ENCODE data around the gene LPP.

DNA sequence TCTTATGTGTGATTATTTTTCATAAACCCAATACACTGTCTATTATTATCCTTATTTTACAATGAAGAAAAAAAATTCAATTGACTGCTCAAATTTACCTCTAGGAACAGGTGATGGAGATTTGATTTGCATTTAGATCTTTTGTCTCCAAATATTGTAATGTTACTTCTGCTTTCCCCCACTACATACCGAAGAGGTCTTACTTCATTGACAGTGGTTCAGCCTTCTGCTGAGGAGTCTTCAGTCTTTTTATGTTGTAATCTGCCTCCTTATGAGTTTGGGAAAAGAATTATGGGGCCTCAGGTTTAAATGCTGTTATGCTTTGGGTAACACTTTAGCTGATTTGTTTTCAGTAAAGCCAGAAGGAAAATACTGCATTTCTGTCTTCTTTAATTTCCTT lies 199.5 kb downstream of the LPP start:
- TF ChIP-seq POLR2AphosphoS5 (IDR thresholded peaks at IDR 0.05; ENCODE audit: low read depth, low read length) (no peak), TAF1 (IDR thresholded peaks at IDR 0.05; ENCODE audit: borderline replicate concordance, insufficient read depth, low read length) (no peak), SIN3A (IDR thresholded peaks at IDR 0.05; ENCODE audit: borderline replicate concordance, insufficient read depth, low read length) (no peak), FOXP2 (optimal IDR thresholded peaks at IDR 0.05; ENCODE audit: borderline replicate concordance, extremely low read depth, extremely low read length, insufficient read depth) (no peak)
